HL-60/S4 (cell line): ENCODE measurements around the gene ILK.

ENCODE experiments used
- in situ Hi-C: fragments of 300-500 bp; cut with MboI; formaldehyde crosslinking; loops from 2 replicates; pipeline ENCODE4 v1.14.3; 2022; ENCODE audit warnings: low sequenced_read_pairs

The ILK gene

GRCh38 chr11:6633422-6634408 lies 30.1 kb downstream of the ILK start:
- in situ Hi-C loops = no loop called here

GRCh38 chr11:6634534-6634933 lies 31.0 kb downstream of the ILK start:
- in situ Hi-C loops = no loop called here

GRCh38 chr11:6635082-6635932 lies 31.7 kb downstream of the ILK start:
- in situ Hi-C loops = no loop called here

- in situ Hi-C loops = no loop called here
These were observed 32.9 kb downstream of the ILK start for GRCh38 chr11:6636480-6636879.

GRCh38 chr11:6637871-6638270 lies 34.3 kb downstream of the ILK start:
- in situ Hi-C loops = no loop called here

GRCh38 chr11:6638429-6638828 lies 34.9 kb downstream of the ILK start:
- in situ Hi-C loops = no loop called here

- in situ Hi-C loops = no loop called here
These were observed 36.7 kb downstream of the ILK start for GRCh38 chr11:6640036-6640984.

- in situ Hi-C loops = no loop called here
These were observed 37.6 kb downstream of the ILK start for GRCh38 chr11:6640985-6641701.

GRCh38 chr11:6642957-6643356 lies 39.4 kb downstream of the ILK start:
- in situ Hi-C loops = no loop called here

- in situ Hi-C loops = no loop called here
These were observed 42.5 kb downstream of the ILK start for GRCh38 chr11:6646071-6646470.

- in situ Hi-C loops = no loop called here
These were observed 43.0 kb downstream of the ILK start for GRCh38 chr11:6646576-6646917.

GRCh38 chr11:6646918-6647679 lies 43.5 kb downstream of the ILK start:
- in situ Hi-C loops = no loop called here

GRCh38 chr11:6647836-6648235 lies 44.3 kb downstream of the ILK start:
- in situ Hi-C loops = no loop called here

GRCh38 chr11:6648501-6648900 lies 44.9 kb downstream of the ILK start:
- in situ Hi-C loops = no loop called here

- in situ Hi-C loops = no loop called here
These were observed 46.5 kb downstream of the ILK start for GRCh38 chr11:6650104-6650503.

GRCh38 chr11:6650980-6651379 lies 47.4 kb downstream of the ILK start:
- in situ Hi-C loops = no loop called here

- in situ Hi-C loops = no loop called here
These were observed 48.6 kb downstream of the ILK start for GRCh38 chr11:6652182-6652581.

- in situ Hi-C loops = no loop called here
These were observed 49.5 kb downstream of the ILK start for GRCh38 chr11:6653097-6653496.

- in situ Hi-C loops = no loop called here
These were observed 50.1 kb downstream of the ILK start for GRCh38 chr11:6653656-6654055.
